Loucy (cell line): ENCODE data around the gene ILK.

ENCODE experiments used
- EZH2phosphoT487 ChIP-seq: fragments of 200-600 bp; IDR thresholded peaks from 2 replicates; pipeline ENCODE4 v1.6.1; 2018; ENCODE audit warnings: antibody characterized with exemption, mild to moderate bottlenecking, moderate library complexity, borderline replicate concordance
- TF ChIP-seq, protein P1 (sequence below): fragments of 200-600 bp; sonication (generic); conservative IDR thresholded peaks from 2 replicates; pipeline ENCODE4 v1.5.1; 2014; ENCODE audit warnings: mild to moderate bottlenecking, antibody characterized with exemption, low read length

DNA sequence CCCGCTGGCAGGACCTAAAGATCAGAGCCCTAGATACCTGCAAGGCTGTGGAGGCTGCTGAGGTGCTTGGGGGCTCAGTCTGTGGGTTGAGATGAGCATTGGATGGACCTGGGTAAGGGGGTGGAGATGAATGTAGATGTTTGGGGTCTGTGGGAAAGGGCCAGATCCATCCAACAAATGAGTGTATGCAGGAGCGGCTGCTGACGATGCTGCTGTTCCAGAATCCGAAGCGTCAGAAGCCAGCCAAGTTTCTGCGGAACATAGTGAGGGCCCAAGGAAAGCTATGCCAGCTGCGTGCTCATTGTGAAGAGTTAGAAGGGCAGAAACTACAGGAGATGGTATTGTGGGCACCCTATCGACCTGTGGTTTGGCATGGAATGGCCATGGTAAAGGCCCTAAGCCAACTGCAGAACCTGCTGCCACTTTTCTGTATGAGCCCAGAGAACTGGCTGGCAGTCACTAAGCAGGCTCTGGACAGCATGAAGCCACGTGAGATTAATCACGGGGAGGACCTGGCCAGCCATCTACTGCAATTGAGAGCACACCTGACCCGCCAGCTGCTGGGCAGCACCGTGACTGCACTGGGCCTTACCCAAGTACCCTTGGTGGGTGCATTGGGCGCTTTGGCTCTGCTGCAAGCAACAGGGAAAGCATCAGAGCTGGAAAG, 36.7 kb upstream of the ILK start:
- TF ChIP-seq, protein P1, sequence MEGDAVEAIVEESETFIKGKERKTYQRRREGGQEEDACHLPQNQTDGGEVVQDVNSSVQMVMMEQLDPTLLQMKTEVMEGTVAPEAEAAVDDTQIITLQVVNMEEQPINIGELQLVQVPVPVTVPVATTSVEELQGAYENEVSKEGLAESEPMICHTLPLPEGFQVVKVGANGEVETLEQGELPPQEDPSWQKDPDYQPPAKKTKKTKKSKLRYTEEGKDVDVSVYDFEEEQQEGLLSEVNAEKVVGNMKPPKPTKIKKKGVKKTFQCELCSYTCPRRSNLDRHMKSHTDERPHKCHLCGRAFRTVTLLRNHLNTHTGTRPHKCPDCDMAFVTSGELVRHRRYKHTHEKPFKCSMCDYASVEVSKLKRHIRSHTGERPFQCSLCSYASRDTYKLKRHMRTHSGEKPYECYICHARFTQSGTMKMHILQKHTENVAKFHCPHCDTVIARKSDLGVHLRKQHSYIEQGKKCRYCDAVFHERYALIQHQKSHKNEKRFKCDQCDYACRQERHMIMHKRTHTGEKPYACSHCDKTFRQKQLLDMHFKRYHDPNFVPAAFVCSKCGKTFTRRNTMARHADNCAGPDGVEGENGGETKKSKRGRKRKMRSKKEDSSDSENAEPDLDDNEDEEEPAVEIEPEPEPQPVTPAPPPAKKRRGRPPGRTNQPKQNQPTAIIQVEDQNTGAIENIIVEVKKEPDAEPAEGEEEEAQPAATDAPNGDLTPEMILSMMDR = no peak
- no peak for TF ChIP-seq EZH2phosphoT487
